GM23248 (cell line): Measurements from ENCODE around the gene GPR55.

Experiments used
- EZH2 ChIP-seq: fragments of 200-600 bp; sonication (generic); IDR thresholded peaks from 2 replicates; pipeline ENCODE4 v1.6.1; 2018; ENCODE audit warnings: antibody characterized with exemption, mild to moderate bottlenecking; ENCODE audit not compliant: insufficient read depth, poor library complexity, severe bottlenecking
- EZH2phosphoT487 ChIP-seq: fragments of 200-600 bp; sonication (generic); IDR thresholded peaks from 2 replicates; pipeline ENCODE4 v1.6.1; 2018; ENCODE audit warnings: antibody characterized with exemption, moderate library complexity, mild to moderate bottlenecking, low read depth; ENCODE audit not compliant: insufficient read depth

- TF ChIP-seq EZH2phosphoT487: no peak
- TF ChIP-seq EZH2: no peak
These were observed 36.0 kb upstream of the GPR55 start for GRCh38 chr2:230961091-230961491.
